Stimulated activated naive CD4-positive, alpha-beta T cell treated with Interleukin-2 at 50 U/mL for 16 hours (primary cell): ENCODE data around the gene PTPN21.

Source experiments
- DNase-seq: peaks from one replicate; lab custom pipeline; 2025; lab: John Stamatoyannopoulos, UW

PTPN21 gene

DNA sequence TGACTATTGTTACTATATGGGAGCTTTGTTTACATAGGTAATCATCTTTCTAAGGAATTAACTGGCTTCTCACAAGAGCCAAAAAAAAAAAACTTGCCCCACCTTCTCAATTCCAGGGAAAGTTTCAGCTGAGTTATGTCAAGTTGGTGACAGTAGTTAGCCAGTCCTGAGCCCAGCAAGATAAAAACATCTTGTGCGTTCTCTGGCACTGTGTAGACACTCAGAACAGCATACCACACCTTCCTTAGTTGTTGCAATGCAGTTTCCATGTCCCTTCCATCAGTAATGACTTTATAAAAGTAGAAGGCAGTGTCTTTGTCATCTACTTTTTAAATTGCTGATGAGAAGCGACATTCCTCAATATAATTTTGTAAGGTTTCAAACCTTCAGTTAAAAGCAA is 50.2 kb downstream of the PTPN21 start:
- DNase-seq = no peak

- no peak for DNase-seq
Measured at GRCh38 chr14:88503754-88504406, 50.9 kb downstream of the PTPN21 start.

DNA sequence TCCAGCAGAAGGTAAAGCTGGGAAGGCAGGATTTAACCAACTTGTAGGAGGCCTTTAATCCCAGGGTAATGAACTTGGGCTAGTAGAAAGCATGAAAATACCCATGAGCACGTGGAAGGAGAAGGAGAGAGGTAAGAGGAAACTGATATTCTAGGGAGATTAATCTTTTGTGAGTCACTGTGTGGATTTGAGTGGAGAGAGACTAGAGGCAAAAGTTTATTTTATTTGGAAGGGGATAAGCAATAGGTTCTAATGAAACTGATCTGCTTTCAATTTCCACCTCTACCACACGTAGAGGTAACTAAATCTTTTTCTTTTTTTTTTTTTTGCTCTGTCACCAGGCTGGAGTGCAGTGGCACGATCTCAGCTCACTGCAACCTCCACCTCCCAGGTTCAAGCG is 52.1 kb downstream of the PTPN21 start:
- no peak for DNase-seq

- no peak for DNase-seq
Measured at GRCh38 chr14:88500611-88501010, 54.2 kb downstream of the PTPN21 start.

DNA sequence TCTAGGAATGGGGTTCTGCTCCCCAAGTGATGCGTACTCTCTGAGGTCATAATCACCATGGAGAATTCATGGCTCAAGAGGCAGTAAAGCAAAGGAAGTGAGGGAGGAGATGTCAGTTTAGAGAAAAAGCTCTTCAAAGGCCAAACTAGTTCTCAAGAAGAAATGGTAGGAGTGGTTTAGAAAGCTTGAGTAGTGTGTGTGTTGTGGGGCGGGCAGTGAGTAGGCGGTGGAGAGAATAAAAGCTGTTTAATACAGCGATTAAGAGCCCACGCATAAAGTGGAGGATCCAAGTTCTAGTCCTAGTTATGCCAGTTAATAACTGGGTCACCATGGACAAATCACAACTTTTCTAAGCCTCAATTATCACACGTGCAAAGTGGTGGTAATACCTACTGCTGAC is 55.6 kb downstream of the PTPN21 start:
- DNase-seq = no peak

GRCh38 chr14:88496414-88496813 is 58.4 kb downstream of the PTPN21 start:
- no peak for DNase-seq

DNA sequence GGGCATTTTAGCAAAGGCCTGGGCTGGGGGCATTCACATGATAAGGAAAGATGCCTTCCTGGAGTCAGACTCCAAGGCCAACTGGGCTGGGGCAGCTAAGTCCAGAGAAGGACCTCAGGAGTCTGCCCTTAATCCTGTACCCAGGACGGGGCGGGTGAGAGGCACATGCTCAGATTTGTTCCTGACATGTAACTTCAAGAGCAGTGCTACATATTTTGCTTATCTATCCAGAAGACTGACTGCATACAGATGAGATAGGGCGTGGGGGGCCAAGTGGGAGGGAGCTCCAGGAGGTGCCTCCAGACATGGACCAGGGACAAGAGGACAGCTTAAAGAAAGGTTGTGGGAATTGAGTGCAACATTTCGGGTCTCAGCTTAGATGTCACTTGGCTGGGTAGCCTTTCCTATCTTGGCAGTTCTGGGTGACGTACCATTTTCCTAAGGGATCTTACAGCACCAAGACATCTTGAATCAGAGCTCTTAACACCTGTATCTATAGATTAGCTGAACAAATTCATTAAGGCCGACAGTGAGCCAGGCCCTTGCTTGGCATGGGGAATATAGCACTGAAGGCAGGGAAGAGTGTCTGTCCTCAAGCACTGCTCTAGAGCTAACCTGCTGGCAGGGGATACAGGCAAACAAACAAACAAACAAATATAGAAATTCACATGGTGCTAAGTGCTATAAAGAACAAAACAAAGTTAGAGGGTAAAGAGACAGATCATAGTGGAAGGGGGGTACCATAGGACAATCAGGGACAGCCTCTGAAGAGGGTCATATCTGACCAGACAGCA is 61.2 kb downstream of the PTPN21 start:
- DNase-seq = no peak

- peak; percentile 3 for DNase-seq
Measured at GRCh38 chr14:88492272-88493089, 62.3 kb downstream of the PTPN21 start.

GRCh38 chr14:88490168-88490567 is 64.6 kb downstream of the PTPN21 start:
- DNase-seq = no peak

DNA sequence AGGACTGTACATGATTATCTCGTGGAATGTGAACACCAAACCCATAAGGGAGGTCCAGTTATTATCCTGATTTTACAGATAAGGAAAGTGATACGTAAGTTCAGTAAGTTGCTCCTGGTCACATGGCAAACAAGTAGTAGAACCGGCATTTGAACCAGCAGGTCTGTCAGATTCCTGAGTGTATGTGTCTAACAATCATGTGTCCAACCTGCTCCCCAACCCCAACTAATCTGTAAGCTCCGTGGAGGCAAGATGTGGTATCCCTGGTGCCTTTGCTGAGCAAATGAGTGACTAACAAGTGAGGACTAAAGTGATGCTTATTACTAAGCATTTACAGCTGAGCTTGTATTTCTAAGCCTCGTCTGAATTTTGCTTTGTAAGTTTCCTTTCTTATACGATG is 65.9 kb downstream of the PTPN21 start:
- DNase-seq = no peak

- no peak for DNase-seq
Measured at GRCh38 chr14:88488081-88488480, 66.7 kb downstream of the PTPN21 start.

- no peak for DNase-seq
Measured at GRCh38 chr14:88482524-88482923, 72.3 kb downstream of the PTPN21 start.

DNA sequence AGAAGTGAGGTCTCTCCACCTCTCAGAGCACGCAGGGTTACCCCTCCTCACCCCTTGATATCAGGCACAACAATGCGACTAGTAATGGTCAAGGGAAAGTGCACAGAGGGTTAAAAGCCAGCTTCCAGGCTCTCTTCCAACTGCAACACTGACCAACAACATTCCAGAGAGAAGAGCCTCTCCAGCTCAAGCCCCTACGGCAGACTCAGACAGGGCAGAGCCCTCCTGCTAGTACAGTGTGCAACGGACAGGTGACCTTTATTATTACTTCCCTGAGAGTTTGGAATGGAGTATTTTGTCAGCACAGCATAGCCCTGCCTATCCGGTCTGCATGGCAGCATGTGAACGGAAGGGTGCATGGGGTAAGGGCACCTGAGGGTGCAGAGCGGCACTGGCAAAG is 73.0 kb downstream of the PTPN21 start:
- no peak for DNase-seq

DNA sequence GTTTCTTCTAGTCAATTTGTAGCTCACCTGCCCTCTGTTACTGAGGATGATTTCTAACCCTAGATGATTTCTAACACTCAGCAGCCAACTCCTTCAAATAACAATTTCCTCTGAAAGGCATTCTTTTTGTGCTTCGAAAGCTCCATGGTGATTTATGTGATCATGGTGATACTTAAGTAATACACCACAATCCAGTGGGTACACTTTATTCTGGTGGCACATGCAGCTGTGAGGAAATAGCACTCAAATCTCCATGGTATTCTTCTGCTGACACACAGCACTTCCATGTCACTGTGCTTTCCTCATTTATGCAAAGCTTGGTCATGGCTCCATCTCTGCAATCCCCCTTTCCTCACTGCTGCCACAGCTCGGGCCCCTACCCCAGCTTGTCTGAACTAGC is 73.7 kb downstream of the PTPN21 start:
- DNase-seq = no peak

DNA sequence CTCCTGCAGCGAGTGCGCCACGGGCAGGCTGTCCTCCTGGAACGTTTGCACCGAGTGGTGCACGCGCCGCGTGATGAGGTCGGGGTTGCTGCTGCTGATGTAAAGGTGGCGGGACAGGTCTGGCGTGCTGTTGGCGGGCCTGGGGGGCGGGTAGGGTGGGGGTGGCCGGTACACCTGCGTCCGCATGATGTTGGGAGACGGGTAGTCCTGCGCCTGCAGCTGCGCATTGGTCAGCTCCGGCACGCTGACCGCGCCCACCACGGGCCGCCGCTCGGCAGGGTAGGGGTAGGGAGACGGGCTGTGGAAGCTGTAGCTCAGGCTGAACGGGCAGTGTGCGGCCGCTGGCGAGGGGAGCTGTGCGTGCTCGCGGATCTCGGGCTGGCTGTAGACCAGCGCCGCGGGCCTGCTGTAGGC is 75.2 kb downstream of the PTPN21 start:
- DNase-seq = no peak

- DNase-seq = no peak
Measured at GRCh38 chr14:88478931-88479330, 75.9 kb downstream of the PTPN21 start.

GRCh38 chr14:88477513-88478250 is 77.1 kb downstream of the PTPN21 start:
- no peak for DNase-seq

- DNase-seq = no peak
Measured at GRCh38 chr14:88476825-88477224, 78.0 kb downstream of the PTPN21 start.

- DNase-seq = no peak
Measured at GRCh38 chr14:88476214-88476774, 78.5 kb downstream of the PTPN21 start.

DNA sequence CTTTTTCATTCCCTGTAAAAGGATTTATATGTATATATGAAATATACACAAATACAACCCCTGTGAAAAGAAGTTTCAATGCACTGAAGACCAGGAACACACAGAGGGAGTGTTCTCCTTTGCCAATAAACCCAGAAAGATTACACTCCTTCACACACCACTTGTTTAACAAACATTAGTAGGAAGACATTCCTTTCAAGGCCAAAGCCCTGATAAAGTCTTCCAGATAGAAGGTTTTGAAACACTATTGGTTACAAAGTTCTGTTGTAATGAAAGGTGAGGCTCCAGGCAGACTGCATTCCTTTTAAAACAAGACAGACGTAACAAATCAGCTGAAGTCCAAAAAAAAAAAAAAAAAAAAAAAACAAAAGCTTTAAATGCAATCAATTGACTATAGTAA is 81.0 kb downstream of the PTPN21 start:
- DNase-seq = no peak

DNA sequence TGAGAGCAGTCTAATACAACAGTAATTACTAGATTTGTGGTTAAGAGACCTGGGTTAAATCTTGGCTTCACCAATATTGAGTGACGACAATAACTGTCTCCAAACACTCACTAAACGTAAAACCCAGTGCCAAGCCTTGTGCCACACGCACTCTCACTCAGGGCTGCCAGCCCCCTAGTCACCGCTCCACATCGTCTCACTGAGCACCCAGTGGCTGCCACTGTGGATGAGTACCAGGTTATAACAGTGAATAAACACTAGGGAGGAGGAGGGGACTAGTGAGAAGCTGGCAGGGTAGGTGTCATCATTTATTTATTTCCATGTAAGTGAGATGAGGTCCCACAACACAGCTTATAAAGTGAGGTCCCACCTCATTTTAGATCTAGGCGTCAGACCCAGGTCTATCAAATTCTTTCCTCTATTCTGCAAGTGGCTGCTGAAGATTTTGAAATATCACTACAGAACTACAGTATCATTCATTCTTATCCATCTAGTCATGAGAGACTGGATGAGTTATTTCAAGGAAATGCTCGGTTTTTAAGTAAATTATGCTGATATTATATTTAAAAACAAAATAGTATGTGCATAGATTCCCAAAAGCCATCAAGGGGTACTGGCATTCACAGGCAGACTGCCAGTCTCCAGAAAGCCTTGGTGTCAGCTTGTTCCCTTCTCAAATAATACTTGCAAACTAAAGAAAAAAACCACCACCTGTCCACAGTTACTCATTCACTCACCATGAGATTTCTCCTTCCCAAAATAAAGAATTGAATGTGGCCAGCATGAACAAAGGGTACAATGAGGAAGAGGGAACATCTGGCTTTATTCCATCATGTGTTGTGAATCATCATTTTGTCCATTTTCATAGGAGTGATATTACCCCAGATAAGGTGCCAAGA is 84.0 kb downstream of the PTPN21 start:
- DNase-seq = no peak
